Fibroblast of lung (primary cell): ENCODE results near the gene ZNF83. TPM values are rescaled to one million over a fixed set of nuclear protein-coding genes. Genes with fewer than 3 reads are reported as not detected.

ENCODE experiments used
- DNase-seq, 2 donors: peaks; one replicate each; pipeline versions ENCODE4 v3.0.0 to v3.0.0-alpha.2; 2010; ENCODE audit warnings: low read depth in 2 of 2
- H2AFZ ChIP-seq: 2 replicates; pipeline ENCODE4 v1.5.1; 2012; ENCODE audit warnings: low read length, control low read depth, inconsistent platforms
- H3K27ac ChIP-seq: 2 replicates; pipeline ENCODE4 v1.5.1; 2011; ENCODE audit warnings: low read length, control low read depth; ENCODE audit not compliant: insufficient read depth
- H3K27me3 ChIP-seq: 2 replicates; pipeline ENCODE4 v1.5.1; 2011; ENCODE audit warnings: mild to moderate bottlenecking, low read length; ENCODE audit not compliant: control insufficient read depth, insufficient read depth
- H3K36me3 ChIP-seq: 2 replicates; pipeline ENCODE4 v1.5.1; 2011; ENCODE audit warnings: low read length; ENCODE audit not compliant: control insufficient read depth, insufficient read depth
- H3K4me1 ChIP-seq: 2 replicates; pipeline ENCODE4 v1.5.1; 2011; ENCODE audit warnings: low read length; ENCODE audit not compliant: control insufficient read depth, insufficient read depth; ENCODE audit errors: extremely low read depth
- H3K4me2 ChIP-seq: 2 replicates; pipeline ENCODE4 v1.5.1; 2011; ENCODE audit warnings: low read length, control low read depth; ENCODE audit not compliant: insufficient read depth; ENCODE audit errors: extremely low read depth
- H3K4me3 ChIP-seq, 4 experiments: fragments of 200-600 bp in 1 of 4; sonication (generic) in 1 of 4; replicated peaks in 1 of 4; 2 replicates each; pipeline ENCODE4 v1.5.1; 2011 to 2016; ENCODE audit warnings: low read length in 4 of 4, low read depth in 3 of 4, mild to moderate bottlenecking in 3 of 4, control low read depth in 2 of 4, inconsistent platforms in 1 of 4, mixed read lengths in 1 of 4; ENCODE audit not compliant: insufficient read depth in 1 of 4; ENCODE audit errors: control extremely low read depth in 1 of 4
- H3K79me2 ChIP-seq: 2 replicates; pipeline ENCODE4 v1.5.1; 2012; ENCODE audit warnings: mild to moderate bottlenecking, low read length, inconsistent platforms; ENCODE audit not compliant: control insufficient read depth, insufficient read depth
- H3K9ac ChIP-seq: 2 replicates; pipeline ENCODE4 v1.5.1; 2011; ENCODE audit warnings: mild to moderate bottlenecking, low read length, control low read depth; ENCODE audit not compliant: insufficient read depth
- H3K9me3 ChIP-seq: 2 replicates; pipeline ENCODE4 v1.5.1; 2012; ENCODE audit warnings: low read depth, low read length; ENCODE audit not compliant: control insufficient read depth, insufficient read depth
- H4K20me1 ChIP-seq: 2 replicates; pipeline ENCODE4 v1.5.1; 2011; ENCODE audit warnings: low read length; ENCODE audit not compliant: control insufficient read depth, insufficient read depth; ENCODE audit errors: extremely low read depth
- CTCF ChIP-seq, 2 donors: IDR thresholded peaks in 1 of 2; conservative IDR thresholded peaks in 1 of 2; 1 replicate in 1 of 2; 2 replicates in 1 of 2; pipeline ENCODE4 v1.5.1; 2011 to 2012; ENCODE audit warnings: low read length in 2 of 2, control low read depth in 1 of 2, inconsistent platforms in 1 of 2, low read depth in 1 of 2, mild to moderate bottlenecking in 1 of 2
- EZH2 ChIP-seq: IDR thresholded peaks from 2 replicates; pipeline ENCODE4 v1.5.1; 2012; ENCODE audit warnings: low read length, control low read depth, mild to moderate bottlenecking; ENCODE audit errors: missing control alignments
- polyA plus RNA-seq, 2 donors: library from polyadenylated mRNA; depleted of rRNA in 1 of 2; stranded (reverse) in 1 of 2; unstranded in 1 of 2; fragments of >200 nt; gene quantifications; 2 replicates each; pipeline ENCODE4 v1.2.1, GENCODE V29; 2011 to 2012; ENCODE audit warnings: missing spikeins in 1 of 2
- total RNA-seq: library from RNA; depleted of rRNA; stranded (reverse); fragments of >200 nt; gene quantifications from 2 replicates; pipeline ENCODE4 v1.2.1, GENCODE V29; 2014

Gene ZNF83
- total and polyA plus RNA-seq, 2 donors (not counting 1 experiment from before 2014, with no cell fraction given), result 27.2 to 60.6 TPM

- DNase-seq, result no peak
- no peak overlapping the region for H3K4me3 ChIP-seq
- no peaks in the 10 kb centered on the region for H3K79me2 ChIP-seq
- H2AFZ ChIP-seq, result no peak overlapping the region
- no peaks in the 10 kb centered on the region for H4K20me1 ChIP-seq
- H3K9ac ChIP-seq, result no peak overlapping the region
- H3K4me2 ChIP-seq, result no peak overlapping the region
- H3K27me3 ChIP-seq, result no peaks in the 10 kb centered on the region
- no peak overlapping the region for H3K27ac ChIP-seq
- H3K4me1 ChIP-seq, result no peaks in the 10 kb centered on the region
- TF ChIP-seq EZH2, result no peak
- TF ChIP-seq CTCF (conservative IDR thresholded peaks at IDR 0.05 in 1 of 2, IDR thresholded peaks at IDR 0.05 in 1 of 2; ENCODE audit: low read depth in 1 of 2, low read length in 2 of 2), result no peak
- H3K36me3 ChIP-seq, result peaks cover 2% of the 10 kb centered on the region
- no peaks in the 10 kb centered on the region for H3K9me3 ChIP-seq
These were observed 15.9 kb downstream of the ZNF83 start for GRCh38 chr19:52622261-52622660.

- Histone ChIP-seq H4K20me1 (no peaks in the 10 kb centered on the region), H3K9me3 (no peaks in the 10 kb centered on the region), H3K4me1 (no peaks in the 10 kb centered on the region), H3K27me3 (no peaks in the 10 kb centered on the region), H3K9ac (no peak overlapping the region), H3K4me3 (no peak overlapping the region), H3K27ac (no peak overlapping the region), H3K79me2 (no peaks in the 10 kb centered on the region), H3K36me3 (peaks cover 2% of the 10 kb centered on the region), H3K4me2 (no peak overlapping the region), H2AFZ (no peak overlapping the region)
- no peak for DNase-seq
- TF ChIP-seq EZH2 (no peak), CTCF (conservative IDR thresholded peaks at IDR 0.05 in 1 of 2, IDR thresholded peaks at IDR 0.05 in 1 of 2; ENCODE audit: low read depth in 1 of 2, low read length in 2 of 2) (no peak)
These were observed 16.8 kb downstream of the ZNF83 start for GRCh38 chr19:52621376-52621775.

GRCh38 chr19:52613299-52613906 lies 24.8 kb downstream of the ZNF83 start:
- H3K4me1 ChIP-seq, result no peaks in the 10 kb centered on the region
- H4K20me1 ChIP-seq, result no peaks in the 10 kb centered on the region
- no peak for TF ChIP-seq CTCF (conservative IDR thresholded peaks at IDR 0.05 in 1 of 2, IDR thresholded peaks at IDR 0.05 in 1 of 2; ENCODE audit: low read depth in 1 of 2, low read length in 2 of 2)
- no peak for TF ChIP-seq EZH2
- no peak overlapping the region for H3K4me3 ChIP-seq
- no peaks in the 10 kb centered on the region for H3K79me2 ChIP-seq
- H3K4me2 ChIP-seq, result no peak overlapping the region
- H3K27ac ChIP-seq, result no peak overlapping the region
- H2AFZ ChIP-seq, result no peak overlapping the region
- no peaks in the 10 kb centered on the region for H3K9me3 ChIP-seq
- H3K36me3 ChIP-seq, result peaks cover 5% of the 10 kb centered on the region
- H3K9ac ChIP-seq, result no peak overlapping the region
- DNase-seq, result no peak
- no peaks in the 10 kb centered on the region for H3K27me3 ChIP-seq
